G401.6 (cell line): Measurements from ENCODE around the gene CBFA2T3.

Experiments used
- FAIRE-seq: peaks from 2 replicates; lab custom pipeline; 2012; peaks lifted over from hg19 to GRCh38; lab: Jason Lieb, UNC

CBFA2T3 gene

GRCh38 chr16:88976366-88977017 is 515 bp downstream of the CBFA2T3 start:
- FAIRE-seq = no peak

GRCh38 chr16:88975511-88976061 is 1.4 kb downstream of the CBFA2T3 start:
- no peak for FAIRE-seq

GRCh38 chr16:88974916-88975215 is 2.1 kb downstream of the CBFA2T3 start:
- FAIRE-seq = no peak

DNA sequence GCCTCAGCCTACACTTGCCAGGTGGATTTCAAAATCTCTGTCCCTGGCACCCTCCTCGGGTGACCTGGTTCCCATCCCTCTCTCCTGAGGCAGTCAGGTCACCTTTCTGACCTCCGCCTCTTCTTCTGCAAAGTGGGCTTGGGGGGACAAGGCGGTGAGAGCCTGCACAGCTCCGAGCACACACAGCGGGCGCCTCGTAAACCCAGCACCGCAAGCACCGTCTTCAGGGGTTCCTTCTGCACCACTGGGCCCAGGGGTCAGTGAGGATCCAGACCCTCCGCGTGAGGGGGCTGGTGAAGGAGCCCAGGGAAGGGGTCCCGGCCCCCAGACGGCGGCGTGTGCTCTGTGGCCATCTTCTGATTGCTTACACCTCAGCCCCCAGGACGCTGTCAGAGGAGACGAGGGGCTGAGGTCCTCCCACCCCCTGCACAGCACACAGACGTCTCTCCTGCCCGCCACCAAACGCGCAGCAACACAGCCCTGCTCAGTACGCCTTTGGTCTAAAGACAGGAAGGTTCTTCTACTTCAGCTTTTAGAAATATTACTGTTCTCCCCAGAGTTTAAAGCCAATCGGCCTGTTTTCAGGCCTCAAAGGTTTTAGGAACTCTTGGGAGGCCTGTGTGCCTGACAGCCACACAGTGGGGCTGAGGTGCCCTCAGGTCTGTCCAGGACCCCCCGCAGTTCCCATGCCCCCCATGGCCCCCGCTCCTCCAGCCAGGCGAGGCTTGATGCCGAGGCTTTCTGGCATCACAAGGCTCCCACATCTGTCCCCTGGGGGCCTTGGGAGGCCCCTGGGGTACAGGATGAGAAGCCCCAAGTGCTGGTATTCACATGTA is 2.7 kb downstream of the CBFA2T3 start:
- no peak for FAIRE-seq

DNA sequence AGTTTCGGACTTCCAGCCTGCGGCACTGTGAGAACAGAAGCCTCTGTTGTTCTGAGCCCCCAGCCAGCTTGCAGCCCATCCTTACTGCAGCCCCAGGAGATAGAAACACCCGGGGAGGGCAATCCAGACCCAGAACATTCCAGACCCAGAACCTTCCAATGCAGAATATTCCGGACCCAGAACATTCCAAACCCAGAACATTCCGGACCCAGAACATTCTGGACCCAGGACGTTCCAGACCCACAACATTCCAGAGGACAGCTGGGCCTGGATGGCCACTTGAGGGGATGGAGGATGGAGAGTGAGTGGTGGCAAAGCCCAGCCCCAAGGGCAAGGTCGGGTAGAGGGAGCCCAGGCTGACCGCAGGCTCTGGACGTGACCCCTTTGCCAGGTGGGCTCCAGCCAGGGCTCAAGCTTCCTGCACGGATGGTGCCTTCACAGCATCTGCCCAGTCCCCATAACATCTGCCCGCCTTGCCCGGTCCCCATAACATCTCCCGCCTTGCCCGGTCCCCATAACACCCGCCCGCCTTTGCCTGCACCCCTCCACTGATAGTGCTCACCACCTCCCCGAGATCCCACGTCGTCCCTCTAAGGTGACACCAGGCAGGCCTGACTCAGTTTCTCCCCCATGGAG is 3.5 kb downstream of the CBFA2T3 start:
- FAIRE-seq = no peak

DNA sequence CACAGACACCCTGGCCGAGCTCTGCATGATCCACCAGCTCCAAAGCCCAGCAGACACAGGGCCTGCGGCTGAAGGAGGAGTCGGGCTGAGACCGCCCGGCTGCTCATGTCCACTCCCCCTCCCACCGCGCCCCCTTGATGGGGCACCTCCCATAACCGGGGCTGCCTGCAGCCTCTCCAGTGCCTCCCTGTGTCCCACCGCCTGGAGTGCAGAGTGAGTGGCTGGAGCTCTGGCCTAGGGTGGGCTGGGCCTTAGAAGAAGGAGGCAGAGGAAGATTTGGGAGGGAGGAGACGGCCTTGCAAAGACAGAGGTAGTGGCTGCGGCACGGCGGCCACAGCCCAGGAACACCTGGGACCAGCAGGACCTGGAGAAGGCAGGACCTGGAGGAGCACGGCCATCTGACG is 4.0 kb downstream of the CBFA2T3 start:
- no peak for FAIRE-seq

- no peak for FAIRE-seq
Observed at GRCh38 chr16:88972349-88972748, 4.7 kb downstream of the CBFA2T3 start.

- no peak for FAIRE-seq
Observed at GRCh38 chr16:88971371-88972097, 5.5 kb downstream of the CBFA2T3 start.

DNA sequence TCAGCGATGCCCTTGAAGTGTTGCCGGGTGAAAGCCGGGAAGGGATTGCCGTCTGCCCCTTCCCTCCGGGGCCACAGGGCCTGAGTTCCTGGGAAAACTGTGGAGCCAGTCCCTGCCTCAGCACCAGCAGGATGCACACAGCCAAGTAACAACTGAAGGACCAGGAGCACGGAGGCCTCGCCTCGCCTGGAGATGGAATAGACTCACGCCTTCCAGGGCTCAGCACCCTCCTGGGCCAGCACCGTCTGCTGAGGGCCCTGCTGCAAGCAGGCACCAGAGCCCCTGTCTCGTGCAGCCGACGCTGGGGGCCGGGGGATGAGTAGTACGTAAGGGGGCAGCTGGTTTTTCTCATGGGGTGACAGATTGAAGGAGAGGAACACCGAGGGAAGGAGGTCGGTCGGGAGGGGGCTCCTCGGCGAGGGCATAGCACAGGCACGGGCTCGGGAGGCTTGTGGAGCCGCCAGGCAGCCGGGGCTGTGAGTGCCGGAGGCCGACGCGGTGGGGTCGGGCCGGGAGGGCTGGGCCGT is 6.4 kb downstream of the CBFA2T3 start:
- no peak for FAIRE-seq

GRCh38 chr16:88970050-88970449 is 7.0 kb downstream of the CBFA2T3 start:
- FAIRE-seq = no peak

DNA sequence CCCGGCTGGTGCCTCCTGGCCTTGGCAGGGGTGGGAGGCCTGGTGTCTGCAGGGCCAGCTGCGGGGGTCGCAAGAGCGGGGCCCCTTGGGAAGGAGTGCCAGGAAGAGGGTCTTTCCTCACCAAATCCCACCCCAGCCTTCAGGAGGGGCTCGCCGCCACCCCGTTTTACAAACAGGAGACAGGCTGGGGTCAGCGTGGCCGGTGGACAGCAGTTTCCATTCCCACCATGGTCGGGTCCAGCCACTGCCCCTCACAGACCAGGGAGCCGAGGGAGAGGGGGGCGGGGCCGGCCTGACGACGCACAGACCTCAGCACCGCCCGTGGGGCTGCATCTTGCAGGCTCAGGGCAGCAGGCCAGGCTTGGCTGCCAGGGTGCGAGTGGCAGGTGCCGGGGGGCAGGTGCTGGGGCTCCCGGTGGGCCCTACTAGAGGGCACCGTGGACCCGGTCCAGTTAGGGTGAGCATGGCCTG is 7.6 kb downstream of the CBFA2T3 start:
- FAIRE-seq = no peak

DNA sequence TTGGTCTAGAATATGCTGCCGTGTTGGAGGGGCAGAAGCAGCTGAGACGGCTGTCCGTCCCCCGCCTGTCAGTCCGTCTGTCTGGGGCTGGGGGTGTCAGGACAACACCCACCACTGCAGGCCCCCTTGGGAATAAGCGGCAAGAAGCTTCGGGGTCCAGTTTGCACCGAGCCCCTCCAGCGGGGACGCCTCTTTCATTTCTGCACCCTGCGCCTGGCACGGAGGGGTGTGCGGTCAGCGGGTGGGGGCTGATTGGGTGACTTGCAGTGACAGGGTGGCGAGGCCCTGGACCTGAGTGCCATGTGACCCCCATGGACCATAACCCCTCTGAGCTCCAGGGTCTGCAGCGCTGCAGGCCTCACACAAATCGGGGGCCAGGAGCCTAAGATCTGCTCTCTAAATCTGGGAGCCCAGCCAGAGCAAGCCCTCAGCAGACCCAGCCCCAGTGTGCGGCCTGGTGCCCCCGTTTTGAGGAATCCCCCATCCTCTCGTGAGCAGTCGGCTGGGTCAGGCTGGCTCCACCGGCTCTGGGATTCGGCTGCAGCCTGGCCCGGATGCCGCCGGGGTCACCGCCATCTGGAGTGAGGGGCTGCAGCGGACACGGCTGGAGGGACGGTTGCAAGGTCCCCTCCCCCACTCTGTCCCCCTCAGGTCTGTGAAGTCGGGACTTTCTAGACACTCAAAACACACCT is 8.3 kb downstream of the CBFA2T3 start:
- FAIRE-seq = no peak

DNA sequence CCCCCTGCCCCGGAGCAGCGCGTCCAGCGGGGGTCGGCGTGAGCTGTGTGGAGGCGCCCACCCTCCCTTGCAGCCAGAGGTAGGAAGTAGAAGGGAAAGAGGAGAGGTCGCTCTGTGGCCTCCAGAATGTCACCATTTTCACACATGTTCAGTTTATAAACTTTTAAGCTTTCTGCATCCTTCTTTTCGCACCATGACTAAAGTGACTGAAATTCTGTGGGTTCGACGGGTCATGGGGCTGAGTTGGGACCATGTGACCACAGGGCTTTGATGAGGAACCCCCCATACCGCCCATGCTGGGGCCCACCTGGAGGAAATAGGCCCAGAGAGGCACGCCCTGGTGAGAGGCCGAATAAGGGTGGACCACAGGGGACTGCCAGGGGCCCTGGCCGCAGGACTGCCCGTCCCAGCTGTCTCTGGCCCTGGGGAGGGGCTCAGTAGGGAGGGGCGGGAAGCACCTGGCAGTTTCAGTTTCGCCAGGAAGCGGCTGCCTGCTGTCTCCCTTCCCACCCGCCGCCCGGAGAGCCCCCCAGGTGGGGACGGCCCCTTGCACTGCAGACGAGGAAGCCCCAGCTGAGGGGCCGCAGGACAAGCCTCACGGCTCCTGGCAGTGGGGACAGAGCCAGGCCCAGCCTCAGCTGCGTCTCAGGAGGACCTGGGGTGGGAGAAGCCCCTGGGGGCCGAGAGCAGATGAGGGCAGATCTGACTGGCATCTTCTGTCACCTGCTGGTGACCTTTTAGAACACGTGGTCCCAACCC is 9.0 kb downstream of the CBFA2T3 start:
- no peak for FAIRE-seq

GRCh38 chr16:88966986-88967829 is 9.8 kb downstream of the CBFA2T3 start:
- FAIRE-seq = no peak

DNA sequence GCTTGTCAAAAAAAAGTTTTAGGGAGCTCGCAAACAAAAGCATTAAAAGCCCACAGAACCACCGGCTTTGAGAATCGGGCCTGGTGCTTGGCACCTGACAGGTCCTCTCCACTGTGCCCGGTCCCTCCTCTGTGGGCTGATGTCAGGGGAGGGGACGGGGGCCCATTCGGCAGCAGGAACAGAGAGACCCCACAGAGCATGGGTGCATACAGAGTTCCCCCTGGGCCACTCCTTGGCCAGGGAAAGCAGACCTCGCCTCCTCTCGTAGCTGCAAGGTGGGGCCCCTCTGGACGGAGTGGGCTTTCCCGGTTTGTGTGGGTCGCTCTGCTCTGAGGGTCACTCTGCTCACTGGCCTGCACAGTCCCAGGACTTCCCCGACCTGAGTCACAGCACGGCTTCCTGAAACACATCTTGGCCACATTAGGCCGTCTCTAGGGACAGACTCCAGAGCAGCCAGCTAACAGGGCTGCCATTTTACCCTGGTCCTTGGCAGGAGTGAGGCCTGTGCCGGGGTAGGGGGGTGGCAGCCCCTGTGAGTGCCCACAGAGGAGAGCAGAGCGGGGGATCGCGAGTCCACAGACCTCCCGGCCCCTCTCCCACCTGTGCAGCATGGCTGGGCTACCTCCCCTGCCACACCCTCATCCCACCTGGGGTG is 11.1 kb downstream of the CBFA2T3 start:
- FAIRE-seq = no peak

GRCh38 chr16:88965411-88965810 is 11.6 kb downstream of the CBFA2T3 start:
- no peak for FAIRE-seq

DNA sequence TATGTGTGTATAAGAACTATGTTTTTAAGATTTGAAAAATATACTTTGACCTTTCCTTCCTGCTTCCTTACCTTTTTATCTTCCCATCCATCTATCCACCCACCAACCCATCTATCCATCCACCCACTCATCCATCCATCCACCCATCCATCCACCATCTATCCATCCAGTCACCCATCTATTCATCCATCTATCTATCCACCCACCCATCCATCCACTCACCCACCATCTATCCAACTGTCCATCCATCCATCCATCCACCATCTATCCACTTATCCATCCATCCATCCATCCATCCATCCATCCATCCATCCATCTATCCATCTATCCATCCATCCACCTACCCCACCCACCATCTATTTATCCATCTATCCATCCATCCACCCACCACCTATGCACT is 12.4 kb downstream of the CBFA2T3 start:
- no peak for FAIRE-seq

DNA sequence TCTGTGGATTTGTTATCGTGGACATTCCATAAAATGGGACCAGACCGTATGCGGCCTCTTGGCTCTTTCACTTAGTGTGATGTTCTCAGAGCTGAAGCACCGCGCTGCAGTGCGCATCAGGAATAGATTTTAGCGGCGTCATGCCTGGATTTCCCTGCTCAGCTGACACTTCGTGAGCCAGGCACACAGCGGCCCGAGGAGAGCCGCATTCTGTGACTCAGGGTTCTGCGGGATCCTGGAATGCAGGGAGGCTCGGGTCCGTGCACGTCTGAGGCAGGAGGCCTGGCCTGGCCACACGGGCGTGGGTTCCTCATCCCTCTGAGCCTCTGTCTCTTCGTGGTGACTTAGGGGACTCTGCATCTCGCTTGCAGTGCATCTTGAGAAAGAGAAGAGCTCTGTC is 13.4 kb downstream of the CBFA2T3 start:
- no peak for FAIRE-seq

- FAIRE-seq = no peak
Observed at GRCh38 chr16:88962478-88963152, 14.4 kb downstream of the CBFA2T3 start.
